ENCODE results near the gene TOP2B. TPM values are rescaled to one million over a fixed set of nuclear protein-coding genes. Genes with fewer than 3 reads are reported as not detected.

The TOP2B gene
- total RNA-seq, 1 experiment from 2014 or later, result 88.7 TPM

DNA sequence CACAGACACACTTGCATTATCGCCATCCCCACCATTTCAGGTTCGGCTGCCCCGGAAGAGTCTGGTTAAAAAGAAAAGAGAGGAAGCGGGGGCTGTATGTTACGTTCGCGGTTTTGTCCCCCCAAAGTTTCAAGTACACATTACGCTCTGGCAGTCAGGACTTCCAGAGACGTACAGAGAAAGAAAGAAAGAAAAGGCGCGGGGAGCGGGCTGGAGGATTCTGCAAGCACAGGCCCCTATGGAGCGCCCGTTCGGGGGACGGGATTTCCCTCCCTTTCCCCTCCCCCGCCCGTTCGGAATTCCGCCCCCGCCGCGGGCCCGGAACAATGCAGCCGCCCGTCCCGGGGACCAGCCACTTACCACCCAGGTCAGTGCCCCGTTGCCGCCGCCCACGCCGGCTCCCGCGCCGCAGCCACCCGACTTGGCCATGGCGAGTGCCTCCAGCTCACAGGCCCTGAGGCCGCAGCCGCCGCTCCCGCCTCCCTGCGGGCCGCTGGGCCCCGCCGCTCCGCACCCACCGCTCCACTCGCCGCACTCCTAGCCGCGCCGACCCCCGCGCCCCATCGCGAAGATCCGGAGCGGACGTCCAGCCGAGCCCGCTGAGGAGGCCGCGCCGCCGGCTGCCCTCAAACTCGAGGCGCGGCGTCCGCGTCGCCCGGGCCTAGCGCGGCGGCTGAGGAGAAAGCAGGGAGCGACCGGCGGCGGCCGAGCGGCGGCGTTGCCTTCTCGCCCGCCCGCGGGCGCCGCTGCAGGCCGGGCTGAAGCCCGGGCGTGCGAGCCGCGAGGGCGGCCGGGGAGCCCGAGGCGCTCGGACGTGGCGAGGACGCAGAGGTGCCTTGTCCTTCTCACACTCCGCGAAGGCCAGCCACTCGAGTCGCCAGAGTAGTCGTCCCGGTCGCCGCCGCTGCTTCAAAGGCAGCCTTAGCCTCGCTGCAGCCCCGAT lies 567 bp downstream of the TOP2B start:
- peak; percentile 59 for DNase-seq (ENCODE audit: unreplicated experiment)
- ChIA-PET CTCF (no interaction called here), POLR2A (interaction anchor here (0.6 to 5.2 kb wide), 5 partner anchors 9 to 454 kb away, joined by 3 to 41 read pairs (median 4); partner anchors contain the start of gene NGLY1)
- H3K4me1 Mint-ChIP-seq (ENCODE audit: insufficient read depth, unreplicated experiment), result peaks cover 22% of the 10 kb centered on the region
- no peaks in the 10 kb centered on the region for H3K9me3 Mint-ChIP-seq (ENCODE audit: unreplicated experiment)
- intact Hi-C loops (cut with micrococcal nuclease), result loop anchor here (2.0 to 5.0 kb wide), 4 partner anchors 119 to 298 kb away; partner anchors contain the start of gene NGLY1
- peak overlapping the region; percentile 99 for H3K4me3 Mint-ChIP-seq (ENCODE audit: unreplicated experiment)
- TF ChIP-seq, protein P1, sequence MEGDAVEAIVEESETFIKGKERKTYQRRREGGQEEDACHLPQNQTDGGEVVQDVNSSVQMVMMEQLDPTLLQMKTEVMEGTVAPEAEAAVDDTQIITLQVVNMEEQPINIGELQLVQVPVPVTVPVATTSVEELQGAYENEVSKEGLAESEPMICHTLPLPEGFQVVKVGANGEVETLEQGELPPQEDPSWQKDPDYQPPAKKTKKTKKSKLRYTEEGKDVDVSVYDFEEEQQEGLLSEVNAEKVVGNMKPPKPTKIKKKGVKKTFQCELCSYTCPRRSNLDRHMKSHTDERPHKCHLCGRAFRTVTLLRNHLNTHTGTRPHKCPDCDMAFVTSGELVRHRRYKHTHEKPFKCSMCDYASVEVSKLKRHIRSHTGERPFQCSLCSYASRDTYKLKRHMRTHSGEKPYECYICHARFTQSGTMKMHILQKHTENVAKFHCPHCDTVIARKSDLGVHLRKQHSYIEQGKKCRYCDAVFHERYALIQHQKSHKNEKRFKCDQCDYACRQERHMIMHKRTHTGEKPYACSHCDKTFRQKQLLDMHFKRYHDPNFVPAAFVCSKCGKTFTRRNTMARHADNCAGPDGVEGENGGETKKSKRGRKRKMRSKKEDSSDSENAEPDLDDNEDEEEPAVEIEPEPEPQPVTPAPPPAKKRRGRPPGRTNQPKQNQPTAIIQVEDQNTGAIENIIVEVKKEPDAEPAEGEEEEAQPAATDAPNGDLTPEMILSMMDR (IDR thresholded peaks at IDR 0.05; ENCODE audit: unreplicated experiment), result no peak
- BruUV-seq (replicated peaks), result TSS peak; percentile 29
- no peaks in the 10 kb centered on the region for H3K36me3 Mint-ChIP-seq (ENCODE audit: insufficient read depth, unreplicated experiment)
- peak overlapping the region; percentile 96 for H3K27ac Mint-ChIP-seq (ENCODE audit: low read depth, unreplicated experiment)
- H3K27me3 Mint-ChIP-seq (ENCODE audit: insufficient read depth, unreplicated experiment), result no peaks in the 10 kb centered on the region

DNA sequence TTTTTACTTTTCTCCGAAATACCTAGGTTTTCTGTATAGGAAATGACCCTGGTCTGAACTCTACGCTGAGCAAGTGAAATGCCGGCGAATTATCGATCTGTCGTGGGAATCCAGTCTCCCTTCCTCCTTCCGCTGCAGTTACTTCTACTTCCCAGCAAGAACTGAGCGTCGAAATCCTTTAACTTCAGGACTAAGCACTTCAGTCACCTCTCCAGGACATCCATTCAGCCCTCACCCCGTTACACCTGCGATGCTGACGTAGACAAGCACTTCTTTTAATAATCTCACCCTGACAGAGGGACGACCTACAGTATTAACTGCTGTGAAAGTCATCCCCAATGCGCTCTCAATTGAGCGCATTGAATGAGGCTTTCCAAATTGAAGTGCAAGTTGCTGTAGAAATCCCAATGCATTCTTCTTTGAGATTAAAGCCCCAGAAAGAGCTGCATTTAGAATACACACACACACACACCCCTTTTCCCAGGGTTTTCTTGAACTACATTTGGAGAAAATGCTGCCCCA lies 1.3 kb downstream of the TOP2B start:
- peaks cover 28% of the 10 kb centered on the region for H3K4me1 Mint-ChIP-seq (ENCODE audit: insufficient read depth, unreplicated experiment)
- peak; percentile 41 for DNase-seq (ENCODE audit: unreplicated experiment)
- no TSS peak for BruUV-seq (replicated peaks)
- POLR2A ChIA-PET, result interaction anchor here (0.6 to 5.2 kb wide), 7 partner anchors 9 to 455 kb away, joined by 3 to 41 read pairs (median 3); partner anchors contain the start of gene NGLY1
- no peaks in the 10 kb centered on the region for H3K36me3 Mint-ChIP-seq (ENCODE audit: insufficient read depth, unreplicated experiment)
- TF ChIP-seq, protein P1 (IDR thresholded peaks at IDR 0.05; ENCODE audit: unreplicated experiment), result no peak
- no peaks in the 10 kb centered on the region for H3K9me3 Mint-ChIP-seq (ENCODE audit: unreplicated experiment)
- peak overlapping the region; percentile 99 for H3K4me3 Mint-ChIP-seq (ENCODE audit: unreplicated experiment)
- H3K27ac Mint-ChIP-seq (ENCODE audit: low read depth, unreplicated experiment), result peak overlapping the region; percentile 96
- H3K27me3 Mint-ChIP-seq (ENCODE audit: insufficient read depth, unreplicated experiment), result no peaks in the 10 kb centered on the region
- intact Hi-C loops (cut with micrococcal nuclease), result loop anchor here (5.0 kb wide), 3 partner anchors 179 to 299 kb away; no protein-coding TSS in a partner anchor
- CTCF ChIA-PET, result interaction anchor here (7.3 kb wide), 1 partner anchor 15 kb away, joined by 57 read pairs; no protein-coding TSS in a partner anchor

DNA sequence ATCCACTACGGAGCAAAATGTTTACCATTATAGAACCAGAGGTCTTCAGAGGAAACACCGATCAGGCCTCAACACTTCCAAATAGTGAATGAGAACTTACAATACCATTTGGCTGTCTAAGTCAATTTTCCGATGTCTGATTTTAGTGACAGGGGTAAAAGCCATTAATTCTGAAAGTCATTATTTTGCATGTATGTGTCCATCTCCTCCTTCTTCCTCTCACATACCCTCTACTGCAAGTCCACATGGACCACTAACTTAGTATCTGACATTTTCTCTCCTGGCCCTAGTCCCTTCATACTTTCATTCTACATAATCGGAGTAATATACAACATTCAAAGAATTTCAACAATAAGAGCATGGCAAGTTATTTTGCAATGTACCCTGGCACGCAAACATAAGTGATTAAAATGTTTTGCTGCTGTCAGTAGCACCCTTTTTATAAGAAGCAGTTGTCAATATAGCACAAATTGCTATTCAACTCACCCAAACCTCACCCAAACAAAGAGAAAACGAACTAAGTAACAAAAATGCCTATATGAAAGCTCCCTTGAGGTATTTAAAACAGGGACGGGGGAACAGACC lies 1.9 kb downstream of the TOP2B start:
- no TSS peak for BruUV-seq (replicated peaks)
- Mint-ChIP-seq H3K36me3 (ENCODE audit: insufficient read depth, unreplicated experiment) (no peaks in the 10 kb centered on the region), H3K4me3 (ENCODE audit: unreplicated experiment) (peak overlapping the region; percentile 99), H3K27ac (ENCODE audit: low read depth, unreplicated experiment) (peak overlapping the region; percentile 96), H3K4me1 (ENCODE audit: insufficient read depth, unreplicated experiment) (peaks cover 28% of the 10 kb centered on the region), H3K9me3 (ENCODE audit: unreplicated experiment) (no peaks in the 10 kb centered on the region), H3K27me3 (ENCODE audit: insufficient read depth, unreplicated experiment) (no peaks in the 10 kb centered on the region)
- intact Hi-C loops (cut with micrococcal nuclease), result loop anchor here (5.0 kb wide), 3 partner anchors 179 to 299 kb away; no protein-coding TSS in a partner anchor
- TF ChIP-seq, protein P1 (IDR thresholded peaks at IDR 0.05; ENCODE audit: unreplicated experiment), result no peak
- POLR2A ChIA-PET, result interaction anchor here (0.6 to 5.2 kb wide), 4 partner anchors 8 to 128 kb away, joined by 3 to 41 read pairs (median 4); partner anchors contain the start of gene NGLY1
- CTCF ChIA-PET, result interaction anchor here (1.5 to 7.3 kb wide), 3 partner anchors 14 to 300 kb away, joined by 6 to 57 read pairs (median 8); partner anchors contain the start of gene OXSM
- DNase-seq (ENCODE audit: unreplicated experiment), result peak; percentile 5
